Measurements from ENCODE around the gene MSRB3. TPM values are rescaled to one million over a fixed set of nuclear protein-coding genes. Genes with fewer than 3 reads are reported as not detected.

The MSRB3 gene
- total RNA-seq, 4 donors from 2014 or later = 12.0 to 29.2 (median 18.5) TPM

DNA sequence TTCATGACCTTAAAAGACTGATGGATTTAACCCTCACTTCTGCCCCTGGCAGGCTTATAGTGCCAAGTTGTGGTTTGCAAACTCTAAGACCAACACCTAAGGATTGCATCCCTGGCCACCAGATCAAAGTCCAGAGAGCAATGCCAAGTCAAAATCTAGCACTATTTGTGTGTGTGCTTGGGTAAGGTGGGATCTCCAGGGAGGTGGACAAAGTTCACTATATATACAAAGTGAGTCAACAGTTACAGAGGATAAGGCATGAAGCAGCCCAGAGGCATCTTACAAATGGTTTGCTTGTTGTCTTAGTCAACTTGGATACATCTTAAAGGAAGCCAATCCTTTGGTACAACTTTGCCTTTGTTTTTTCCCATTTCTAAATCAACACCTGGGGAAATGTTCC is 137.3 kb downstream of the MSRB3 start:
- H3K4me1 ChIP-seq = no peaks in the 10 kb centered on the region
- DNase-seq = no peak
- no peak overlapping the region for H3K27ac ChIP-seq
- intact Hi-C loops (cut with DNase I) = no loop called here
- no peak for TF ChIP-seq CTCF (IDR thresholded peaks at IDR 0.05)
- no peak for TF ChIP-seq POLR2A (IDR thresholded peaks at IDR 0.05)
- no peaks in the 10 kb centered on the region for H3K27me3 ChIP-seq
- H3K36me3 ChIP-seq = no peaks in the 10 kb centered on the region
- no peak overlapping the region for H3K4me3 ChIP-seq (replicated peaks in 1 of 3)
- H3K9me3 ChIP-seq = no peaks in the 10 kb centered on the region

GRCh38 chr12:65419284-65420072 is 141.0 kb downstream of the MSRB3 start:
- H3K27me3 ChIP-seq = no peaks in the 10 kb centered on the region
- H3K4me3 ChIP-seq (replicated peaks in 1 of 3) = no peak overlapping the region
- no peaks in the 10 kb centered on the region for H3K4me1 ChIP-seq
- no peaks in the 10 kb centered on the region for H3K36me3 ChIP-seq
- H3K9me3 ChIP-seq = no peaks in the 10 kb centered on the region
- DNase-seq = no peak
- WGBS, 2 donors = 94 to 97% methylated on average over 12 of the region's 12 CpGs
- no peak overlapping the region for H3K27ac ChIP-seq
- intact Hi-C loops (cut with DNase I) = no loop called here
- no peak for TF ChIP-seq POLR2A (IDR thresholded peaks at IDR 0.05)
- no peak for TF ChIP-seq CTCF (IDR thresholded peaks at IDR 0.05)

DNA sequence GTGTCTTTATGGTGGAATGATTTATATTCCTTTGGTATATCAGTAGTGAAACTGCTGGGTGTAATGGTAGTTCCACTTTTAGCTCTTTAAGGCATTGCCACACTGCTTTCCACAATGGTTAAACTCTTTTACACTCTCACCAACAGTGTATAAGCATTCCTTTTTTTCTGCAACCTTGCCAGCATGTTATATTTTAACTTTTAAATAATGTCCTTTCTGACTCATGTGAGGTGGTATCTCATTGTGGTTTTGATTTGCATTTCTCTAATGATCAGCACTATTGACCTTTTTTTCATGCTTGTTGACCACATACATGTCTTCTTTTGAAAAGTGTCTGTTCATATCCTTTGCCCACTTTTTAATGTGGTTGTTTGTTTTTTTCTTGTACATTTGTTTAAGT is 142.5 kb downstream of the MSRB3 start:
- no peaks in the 10 kb centered on the region for H3K9me3 ChIP-seq
- no peaks in the 10 kb centered on the region for H3K36me3 ChIP-seq
- no peaks in the 10 kb centered on the region for H3K4me1 ChIP-seq
- DNase-seq = no peak
- H3K27me3 ChIP-seq = no peaks in the 10 kb centered on the region
- TF ChIP-seq POLR2A (IDR thresholded peaks at IDR 0.05) = no peak
- TF ChIP-seq CTCF (IDR thresholded peaks at IDR 0.05) = no peak
- intact Hi-C loops (cut with DNase I) = no loop called here
- no peak overlapping the region for H3K4me3 ChIP-seq (replicated peaks in 1 of 3)
- no peak overlapping the region for H3K27ac ChIP-seq

GRCh38 chr12:65427646-65428045 is 149.2 kb downstream of the MSRB3 start:
- H3K4me3 ChIP-seq (replicated peaks in 1 of 3) = no peak overlapping the region
- H3K9me3 ChIP-seq = no peaks in the 10 kb centered on the region
- WGBS, 2 donors = 58 to 86% methylated on average over 1 of the region's 1 CpG
- H3K36me3 ChIP-seq = no peaks in the 10 kb centered on the region
- peak in 1 of 2 donors; percentile 1 for DNase-seq
- TF ChIP-seq POLR2A (IDR thresholded peaks at IDR 0.05) (no peak), CTCF (IDR thresholded peaks at IDR 0.05) (no peak)
- no peak overlapping the region for H3K27ac ChIP-seq
- no peaks in the 10 kb centered on the region for H3K27me3 ChIP-seq
- no peaks in the 10 kb centered on the region for H3K4me1 ChIP-seq
- intact Hi-C loops (cut with DNase I) = no loop called here

DNA sequence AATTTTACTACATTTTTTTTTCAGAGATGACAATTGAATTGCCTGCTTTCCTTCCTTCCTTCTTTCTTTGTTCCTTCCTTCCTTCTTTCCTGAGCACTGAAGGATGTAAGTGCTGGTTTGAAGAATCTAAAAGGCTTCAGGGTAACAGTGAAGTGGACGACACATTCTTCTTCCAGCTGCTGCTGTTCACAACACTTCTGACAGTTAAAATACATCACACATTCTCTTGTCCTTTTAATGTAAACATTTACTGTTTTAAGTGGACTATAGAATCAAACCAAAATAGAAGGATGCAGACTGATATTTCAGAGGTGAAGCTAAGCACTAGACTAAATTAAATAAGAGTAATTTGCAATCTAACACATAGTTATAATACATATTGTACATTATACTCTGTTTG is 151.5 kb downstream of the MSRB3 start:
- DNase-seq = no peak
- intact Hi-C loops (cut with DNase I) = no loop called here
- no peak for TF ChIP-seq CTCF (IDR thresholded peaks at IDR 0.05)
- no peak for TF ChIP-seq POLR2A (IDR thresholded peaks at IDR 0.05)
- no peak overlapping the region for H3K4me3 ChIP-seq (replicated peaks in 1 of 3)
- WGBS, 2 donors = 69 to 79% methylated on average over 1 of the region's 1 CpG
- H3K9me3 ChIP-seq = no peaks in the 10 kb centered on the region
- H3K27me3 ChIP-seq = no peaks in the 10 kb centered on the region
- H3K36me3 ChIP-seq = no peaks in the 10 kb centered on the region
- no peaks in the 10 kb centered on the region for H3K4me1 ChIP-seq
- no peak overlapping the region for H3K27ac ChIP-seq

All from thyroid gland (tissue), 4 donors.